GM23338 (cell line): Measurements from ENCODE around the gene SYNE4. TPM values are rescaled to one million over a fixed set of nuclear protein-coding genes. Genes with fewer than 3 reads are reported as not detected.

Experiments used
- EZH2phosphoT487 ChIP-seq: fragments of 200-600 bp; sonication (generic); IDR thresholded peaks from one replicate; pipeline ENCODE4 v1.8.1; 2018; ENCODE audit warnings: antibody characterized with exemption; ENCODE audit not compliant: unreplicated experiment
- POLR2AphosphoS5 ChIP-seq: IDR thresholded peaks from 2 replicates; pipeline ENCODE4 v1.6.1; 2016; ENCODE audit warnings: antibody characterized with exemption, low read depth
- STAT1 ChIP-seq: IDR thresholded peaks from one replicate; pipeline ENCODE4 v1.6.1; 2016; ENCODE audit warnings: antibody characterized with exemption; ENCODE audit not compliant: unreplicated experiment
- ZNF331 ChIP-seq: fragments of 250-450 bp; sonication (Bioruptor Pico); IDR thresholded peaks from 2 replicates; pipeline ENCODE4 v1.5.0; 2020; ENCODE audit warnings: low read depth, mild to moderate bottlenecking, moderate library complexity
- polyA plus RNA-seq: library from polyadenylated mRNA; unstranded; fragments of >200 nt; fragmentation: Nextera tagmentation; extraction: Ambion mirVana; gene quantifications from 2 replicates; pipeline ENCODE4 v1.2.1, GENCODE V29; 2016
- total RNA-seq: library from RNA; depleted of rRNA; stranded (reverse); fragments of >200 nt; shearing (Covaris generic); gene quantifications from 2 replicates; pipeline ENCODE4 v1.2.3, GENCODE V29; 2014
- TF ChIP-seq, protein P1 (sequence below): fragments of 250-450 bp; sonication (Bioruptor Pico); IDR thresholded peaks from 2 replicates; pipeline ENCODE4 v1.5.0; 2020; ENCODE audit warnings: mild to moderate bottlenecking, moderate library complexity
- TF ChIP-seq, protein P2 (sequence below): IDR thresholded peaks from one replicate; pipeline ENCODE4 v1.6.1; 2018; ENCODE audit warnings: antibody characterized with exemption; ENCODE audit not compliant: unreplicated experiment

SYNE4 gene
- total and polyA plus RNA-seq, 2 experiments from 2014 or later: 26.1 to 49.8 TPM

- TF ChIP-seq, protein P1, sequence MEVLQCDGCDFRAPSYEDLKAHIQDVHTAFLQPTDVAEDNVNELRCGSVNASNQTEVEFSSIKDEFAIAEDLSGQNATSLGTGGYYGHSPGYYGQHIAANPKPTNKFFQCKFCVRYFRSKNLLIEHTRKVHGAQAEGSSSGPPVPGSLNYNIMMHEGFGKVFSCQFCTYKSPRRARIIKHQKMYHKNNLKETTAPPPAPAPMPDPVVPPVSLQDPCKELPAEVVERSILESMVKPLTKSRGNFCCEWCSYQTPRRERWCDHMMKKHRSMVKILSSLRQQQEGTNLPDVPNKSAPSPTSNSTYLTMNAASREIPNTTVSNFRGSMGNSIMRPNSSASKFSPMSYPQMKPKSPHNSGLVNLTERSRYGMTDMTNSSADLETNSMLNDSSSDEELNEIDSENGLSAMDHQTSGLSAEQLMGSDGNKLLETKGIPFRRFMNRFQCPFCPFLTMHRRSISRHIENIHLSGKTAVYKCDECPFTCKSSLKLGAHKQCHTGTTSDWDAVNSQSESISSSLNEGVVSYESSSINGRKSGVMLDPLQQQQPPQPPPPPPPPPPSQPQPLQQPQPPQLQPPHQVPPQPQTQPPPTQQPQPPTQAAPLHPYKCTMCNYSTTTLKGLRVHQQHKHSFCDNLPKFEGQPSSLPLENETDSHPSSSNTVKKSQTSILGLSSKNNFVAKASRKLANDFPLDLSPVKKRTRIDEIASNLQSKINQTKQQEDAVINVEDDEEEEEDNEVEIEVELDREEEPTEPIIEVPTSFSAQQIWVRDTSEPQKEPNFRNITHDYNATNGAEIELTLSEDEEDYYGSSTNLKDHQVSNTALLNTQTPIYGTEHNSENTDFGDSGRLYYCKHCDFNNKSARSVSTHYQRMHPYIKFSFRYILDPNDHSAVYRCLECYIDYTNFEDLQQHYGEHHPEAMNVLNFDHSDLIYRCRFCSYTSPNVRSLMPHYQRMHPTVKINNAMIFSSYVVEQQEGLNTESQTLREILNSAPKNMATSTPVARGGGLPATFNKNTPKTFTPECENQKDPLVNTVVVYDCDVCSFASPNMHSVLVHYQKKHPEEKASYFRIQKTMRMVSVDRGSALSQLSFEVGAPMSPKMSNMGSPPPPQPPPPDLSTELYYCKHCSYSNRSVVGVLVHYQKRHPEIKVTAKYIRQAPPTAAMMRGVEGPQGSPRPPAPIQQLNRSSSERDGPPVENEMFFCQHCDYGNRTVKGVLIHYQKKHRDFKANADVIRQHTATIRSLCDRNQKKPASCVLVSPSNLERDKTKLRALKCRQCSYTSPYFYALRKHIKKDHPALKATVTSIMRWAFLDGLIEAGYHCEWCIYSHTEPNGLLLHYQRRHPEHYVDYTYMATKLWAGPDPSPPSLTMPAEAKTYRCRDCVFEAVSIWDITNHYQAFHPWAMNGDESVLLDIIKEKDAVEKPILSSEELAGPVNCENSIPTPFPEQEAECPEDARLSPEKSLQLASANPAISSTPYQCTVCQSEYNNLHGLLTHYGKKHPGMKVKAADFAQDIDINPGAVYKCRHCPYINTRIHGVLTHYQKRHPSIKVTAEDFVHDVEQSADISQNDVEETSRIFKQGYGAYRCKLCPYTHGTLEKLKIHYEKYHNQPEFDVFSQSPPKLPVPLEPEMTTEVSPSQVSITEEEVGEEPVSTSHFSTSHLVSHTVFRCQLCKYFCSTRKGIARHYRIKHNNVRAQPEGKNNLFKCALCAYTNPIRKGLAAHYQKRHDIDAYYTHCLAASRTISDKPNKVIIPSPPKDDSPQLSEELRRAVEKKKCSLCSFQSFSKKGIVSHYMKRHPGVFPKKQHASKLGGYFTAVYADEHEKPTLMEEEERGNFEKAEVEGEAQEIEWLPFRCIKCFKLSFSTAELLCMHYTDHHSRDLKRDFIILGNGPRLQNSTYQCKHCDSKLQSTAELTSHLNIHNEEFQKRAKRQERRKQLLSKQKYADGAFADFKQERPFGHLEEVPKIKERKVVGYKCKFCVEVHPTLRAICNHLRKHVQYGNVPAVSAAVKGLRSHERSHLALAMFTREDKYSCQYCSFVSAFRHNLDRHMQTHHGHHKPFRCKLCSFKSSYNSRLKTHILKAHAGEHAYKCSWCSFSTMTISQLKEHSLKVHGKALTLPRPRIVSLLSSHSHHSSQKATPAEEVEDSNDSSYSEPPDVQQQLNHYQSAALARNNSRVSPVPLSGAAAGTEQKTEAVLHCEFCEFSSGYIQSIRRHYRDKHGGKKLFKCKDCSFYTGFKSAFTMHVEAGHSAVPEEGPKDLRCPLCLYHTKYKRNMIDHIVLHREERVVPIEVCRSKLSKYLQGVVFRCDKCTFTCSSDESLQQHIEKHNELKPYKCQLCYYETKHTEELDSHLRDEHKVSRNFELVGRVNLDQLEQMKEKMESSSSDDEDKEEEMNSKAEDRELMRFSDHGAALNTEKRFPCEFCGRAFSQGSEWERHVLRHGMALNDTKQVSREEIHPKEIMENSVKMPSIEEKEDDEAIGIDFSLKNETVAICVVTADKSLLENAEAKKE (CRISPR knock-in tag): no peak
- TF ChIP-seq EZH2phosphoT487 (no peak), POLR2AphosphoS5 (no peak), ZNF331 (no peak), STAT1 (no peak)
- TF ChIP-seq, protein P2, sequence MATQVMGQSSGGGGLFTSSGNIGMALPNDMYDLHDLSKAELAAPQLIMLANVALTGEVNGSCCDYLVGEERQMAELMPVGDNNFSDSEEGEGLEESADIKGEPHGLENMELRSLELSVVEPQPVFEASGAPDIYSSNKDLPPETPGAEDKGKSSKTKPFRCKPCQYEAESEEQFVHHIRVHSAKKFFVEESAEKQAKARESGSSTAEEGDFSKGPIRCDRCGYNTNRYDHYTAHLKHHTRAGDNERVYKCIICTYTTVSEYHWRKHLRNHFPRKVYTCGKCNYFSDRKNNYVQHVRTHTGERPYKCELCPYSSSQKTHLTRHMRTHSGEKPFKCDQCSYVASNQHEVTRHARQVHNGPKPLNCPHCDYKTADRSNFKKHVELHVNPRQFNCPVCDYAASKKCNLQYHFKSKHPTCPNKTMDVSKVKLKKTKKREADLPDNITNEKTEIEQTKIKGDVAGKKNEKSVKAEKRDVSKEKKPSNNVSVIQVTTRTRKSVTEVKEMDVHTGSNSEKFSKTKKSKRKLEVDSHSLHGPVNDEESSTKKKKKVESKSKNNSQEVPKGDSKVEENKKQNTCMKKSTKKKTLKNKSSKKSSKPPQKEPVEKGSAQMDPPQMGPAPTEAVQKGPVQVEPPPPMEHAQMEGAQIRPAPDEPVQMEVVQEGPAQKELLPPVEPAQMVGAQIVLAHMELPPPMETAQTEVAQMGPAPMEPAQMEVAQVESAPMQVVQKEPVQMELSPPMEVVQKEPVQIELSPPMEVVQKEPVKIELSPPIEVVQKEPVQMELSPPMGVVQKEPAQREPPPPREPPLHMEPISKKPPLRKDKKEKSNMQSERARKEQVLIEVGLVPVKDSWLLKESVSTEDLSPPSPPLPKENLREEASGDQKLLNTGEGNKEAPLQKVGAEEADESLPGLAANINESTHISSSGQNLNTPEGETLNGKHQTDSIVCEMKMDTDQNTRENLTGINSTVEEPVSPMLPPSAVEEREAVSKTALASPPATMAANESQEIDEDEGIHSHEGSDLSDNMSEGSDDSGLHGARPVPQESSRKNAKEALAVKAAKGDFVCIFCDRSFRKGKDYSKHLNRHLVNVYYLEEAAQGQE: no peak
Observed at GRCh38 chr19:35986664-35987570, 21.7 kb downstream of the SYNE4 start (continued).
